Neural cell (in vitro differentiated cells): ENCODE data around the gene SCNN1G. TPM values are rescaled to one million over a fixed set of nuclear protein-coding genes. Genes with fewer than 3 reads are reported as not detected.

Experiments used
- H2AFZ ChIP-seq: fragments of 200-600, 300-800 bp; sonication (generic), shearing (Covaris generic); 2 replicates; pipeline ENCODE4 v1.6.0; 2014; ENCODE audit warnings: low read depth, mild to moderate bottlenecking, antibody characterized with exemption, low read length, moderate library complexity
- H3F3A ChIP-seq: fragments of 200-600 bp; shearing (Covaris generic); 2 replicates; pipeline ENCODE4 v1.6.1; 2016; ENCODE audit warnings: mild to moderate bottlenecking, moderate library complexity, mixed read lengths, antibody characterized with exemption, low read length; ENCODE audit not compliant: insufficient read depth, poor library complexity, severe bottlenecking
- H3K27ac ChIP-seq: fragments of 200-600, 300-800 bp; sonication (generic), shearing (Covaris generic); 2 replicates; pipeline ENCODE4 v1.5.1; 2014; ENCODE audit warnings: mild to moderate bottlenecking, low read length, moderate library complexity
- H3K27me3 ChIP-seq: fragments of 300-800, 200-600 bp; sonication (generic), shearing (Covaris generic); 2 replicates; pipeline ENCODE4 v1.6.0; 2014; ENCODE audit warnings: mild to moderate bottlenecking, low read depth, low read length, moderate library complexity; ENCODE audit not compliant: insufficient read depth
- H3K36me3 ChIP-seq: fragments of 300-800, 200-600 bp; sonication (generic), shearing (Covaris generic); 2 replicates; pipeline ENCODE4 v1.5.1; 2014; ENCODE audit warnings: mild to moderate bottlenecking, antibody characterized with exemption, low read length, moderate library complexity; ENCODE audit not compliant: insufficient read depth
- H3K4me2 ChIP-seq: fragments of 300-800, 200-600 bp; sonication (generic), shearing (Covaris generic); 2 replicates; pipeline ENCODE4 v1.6.0; 2014; ENCODE audit warnings: mild to moderate bottlenecking, low read length
- H3K4me3 ChIP-seq: fragments of 300-800, 200-600 bp; sonication (generic), shearing (Covaris generic); 2 replicates; pipeline ENCODE4 v1.5.1; 2014; ENCODE audit warnings: mild to moderate bottlenecking, low read length, moderate library complexity
- H3K79me2 ChIP-seq: fragments of 200-600 bp; shearing (Covaris generic); replicated peaks from 2 replicates; pipeline ENCODE4 v1.6.0; 2014; ENCODE audit warnings: mild to moderate bottlenecking, low read length, moderate library complexity; ENCODE audit not compliant: insufficient read depth
- H3K9ac ChIP-seq: fragments of 300-800, 200-600 bp; sonication (generic), shearing (Covaris generic); 2 replicates; pipeline ENCODE4 v1.6.1; 2016; ENCODE audit warnings: mild to moderate bottlenecking, low read length, mixed read lengths
- H3K9me2 ChIP-seq: fragments of 200-600 bp; shearing (Covaris generic); 2 replicates; pipeline ENCODE4 v1.6.1; 2016; ENCODE audit warnings: mild to moderate bottlenecking, low read length, mixed read lengths; ENCODE audit not compliant: insufficient read depth
- H3K9me3 ChIP-seq: fragments of 200-600, 300-800 bp; sonication (generic), shearing (Covaris generic); 2 replicates; pipeline ENCODE4 v1.6.1; 2016; ENCODE audit warnings: mild to moderate bottlenecking, mixed run types, low read length, moderate library complexity, mixed read lengths
- H4K20me1 ChIP-seq: fragments of 200-600 bp; shearing (Covaris generic); 2 replicates; pipeline ENCODE4 v1.6.1; 2016; ENCODE audit warnings: mild to moderate bottlenecking, mixed run types; ENCODE audit not compliant: insufficient read depth
- EP300 ChIP-seq: fragments of 450-650 bp; conservative IDR thresholded peaks from 2 replicates; pipeline ENCODE4 v1.6.1; 2014; ENCODE audit warnings: antibody characterized with exemption, mild to moderate bottlenecking, moderate library complexity; ENCODE audit not compliant: poor library complexity, severe bottlenecking
- EZH2 ChIP-seq: fragments of 200-600, 300-800 bp; shearing (Covaris generic), sonication (generic); IDR thresholded peaks from 2 replicates; pipeline ENCODE4 v1.6.1; 2014; ENCODE audit warnings: antibody characterized with exemption, low read length, borderline replicate concordance, mild to moderate bottlenecking; ENCODE audit not compliant: insufficient read depth, poor library complexity, severe bottlenecking
- MXI1 ChIP-seq: fragments of 450-650 bp; conservative IDR thresholded peaks from 2 replicates; pipeline ENCODE4 v1.6.1; 2014; ENCODE audit warnings: antibody characterized with exemption, mild to moderate bottlenecking; ENCODE audit not compliant: poor library complexity, severe bottlenecking
- POLR2AphosphoS5 ChIP-seq: IDR thresholded peaks from 2 replicates; pipeline ENCODE4 v1.6.1; 2012
- RAD21 ChIP-seq: fragments of 450-650 bp; conservative IDR thresholded peaks from 2 replicates; pipeline ENCODE4 v1.6.1; 2014; ENCODE audit warnings: antibody characterized with exemption, mild to moderate bottlenecking, moderate library complexity
- REST ChIP-seq: IDR thresholded peaks from 2 replicates; pipeline ENCODE4 v1.6.1; 2012; ENCODE audit warnings: borderline replicate concordance
- SMC3 ChIP-seq: fragments of 450-650 bp; conservative IDR thresholded peaks from 2 replicates; pipeline ENCODE4 v1.6.1; 2014; ENCODE audit warnings: antibody characterized with exemption, mild to moderate bottlenecking, moderate library complexity; ENCODE audit not compliant: poor library complexity
- TAF1 ChIP-seq: IDR thresholded peaks from 2 replicates; pipeline ENCODE4 v1.6.1; 2012; ENCODE audit warnings: low read depth
- polyA plus RNA-seq: library from polyadenylated mRNA; depleted of rRNA; stranded (reverse); fragments of >200 nt; gene quantifications from 2 replicates; pipeline ENCODE4 v1.2.3, GENCODE V29; 2014
- TF ChIP-seq, protein P1 (sequence below): fragments of 450-650 bp; IDR thresholded peaks from 2 replicates; pipeline ENCODE4 v1.5.1; 2014; ENCODE audit warnings: antibody characterized with exemption, mild to moderate bottlenecking, moderate library complexity; ENCODE audit not compliant: poor library complexity, severe bottlenecking

SCNN1G gene
- polyA plus RNA-seq, 1 donor from 2014 or later: not detected

DNA sequence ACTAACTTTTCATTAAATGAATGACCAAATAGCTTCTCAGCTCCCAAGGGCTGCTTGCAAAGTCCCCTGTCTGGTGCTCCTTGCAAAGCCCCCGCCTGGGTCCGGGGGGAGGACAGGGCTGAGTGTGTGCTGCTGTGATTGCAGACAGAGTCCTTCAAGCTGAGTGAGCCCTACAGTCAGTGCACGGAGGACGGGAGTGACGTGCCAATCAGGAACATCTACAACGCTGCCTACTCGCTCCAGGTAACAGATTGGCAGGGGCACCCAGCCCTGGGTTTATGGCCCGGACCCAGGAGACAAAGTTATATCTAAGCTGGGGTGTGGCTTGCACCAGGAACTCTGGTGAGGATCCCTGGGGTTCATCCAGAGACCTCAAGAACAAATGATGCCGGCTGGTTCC, 27.1 kb downstream of the SCNN1G start:
- Histone ChIP-seq H3K4me3 (no peak overlapping the region), H3K4me2 (no peak overlapping the region), H3K79me2 (no peaks in the 10 kb centered on the region), H3K27me3 (no peaks in the 10 kb centered on the region), H4K20me1 (no peaks in the 10 kb centered on the region), H2AFZ (no peak overlapping the region), H3K27ac (no peak overlapping the region), H3F3A (no peaks in the 10 kb centered on the region), H3K9me2 (no peaks in the 10 kb centered on the region), H3K36me3 (no peaks in the 10 kb centered on the region), H3K9ac (no peak overlapping the region), H3K9me3 (no peaks in the 10 kb centered on the region)
- TF ChIP-seq POLR2AphosphoS5: no peak
- no peak for TF ChIP-seq TAF1
- TF ChIP-seq SMC3: no peak
- no peak for TF ChIP-seq RAD21
- no peak for TF ChIP-seq EZH2
- no peak for TF ChIP-seq MXI1
- TF ChIP-seq REST: no peak
- TF ChIP-seq EP300: no peak
- TF ChIP-seq, protein P1, sequence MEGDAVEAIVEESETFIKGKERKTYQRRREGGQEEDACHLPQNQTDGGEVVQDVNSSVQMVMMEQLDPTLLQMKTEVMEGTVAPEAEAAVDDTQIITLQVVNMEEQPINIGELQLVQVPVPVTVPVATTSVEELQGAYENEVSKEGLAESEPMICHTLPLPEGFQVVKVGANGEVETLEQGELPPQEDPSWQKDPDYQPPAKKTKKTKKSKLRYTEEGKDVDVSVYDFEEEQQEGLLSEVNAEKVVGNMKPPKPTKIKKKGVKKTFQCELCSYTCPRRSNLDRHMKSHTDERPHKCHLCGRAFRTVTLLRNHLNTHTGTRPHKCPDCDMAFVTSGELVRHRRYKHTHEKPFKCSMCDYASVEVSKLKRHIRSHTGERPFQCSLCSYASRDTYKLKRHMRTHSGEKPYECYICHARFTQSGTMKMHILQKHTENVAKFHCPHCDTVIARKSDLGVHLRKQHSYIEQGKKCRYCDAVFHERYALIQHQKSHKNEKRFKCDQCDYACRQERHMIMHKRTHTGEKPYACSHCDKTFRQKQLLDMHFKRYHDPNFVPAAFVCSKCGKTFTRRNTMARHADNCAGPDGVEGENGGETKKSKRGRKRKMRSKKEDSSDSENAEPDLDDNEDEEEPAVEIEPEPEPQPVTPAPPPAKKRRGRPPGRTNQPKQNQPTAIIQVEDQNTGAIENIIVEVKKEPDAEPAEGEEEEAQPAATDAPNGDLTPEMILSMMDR: no peak

DNA sequence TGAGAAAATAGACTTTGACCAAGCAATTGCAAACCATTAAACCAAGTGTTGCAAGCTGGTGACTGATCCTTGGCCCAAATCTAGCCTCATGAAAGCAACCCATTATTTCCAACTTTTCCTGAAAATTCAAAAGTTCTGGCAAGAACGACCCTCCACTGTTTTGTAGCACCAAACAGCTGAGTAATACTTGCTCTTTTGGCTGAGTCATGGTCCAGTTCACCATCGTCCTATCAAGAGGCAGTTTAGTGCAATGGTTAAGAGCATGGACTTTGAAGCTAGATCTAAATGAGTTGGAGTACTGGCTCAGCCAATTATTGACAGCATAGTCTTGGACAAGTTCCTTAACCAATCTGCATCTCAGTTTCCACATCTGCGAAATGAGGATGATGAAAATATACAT, 31.3 kb downstream of the SCNN1G start:
- no peaks in the 10 kb centered on the region for H3F3A ChIP-seq
- H2AFZ ChIP-seq: no peak overlapping the region
- no peak overlapping the region for H3K4me2 ChIP-seq
- TF ChIP-seq RAD21: no peak
- TF ChIP-seq TAF1: no peak
- no peak for TF ChIP-seq EZH2
- TF ChIP-seq MXI1: no peak
- no peak for TF ChIP-seq POLR2AphosphoS5
- H3K27me3 ChIP-seq: no peaks in the 10 kb centered on the region
- no peaks in the 10 kb centered on the region for H3K36me3 ChIP-seq
- H3K9me2 ChIP-seq: no peaks in the 10 kb centered on the region
- no peak overlapping the region for H3K4me3 ChIP-seq
- no peak overlapping the region for H3K9ac ChIP-seq
- H3K9me3 ChIP-seq: no peaks in the 10 kb centered on the region
- H4K20me1 ChIP-seq: no peaks in the 10 kb centered on the region
- no peaks in the 10 kb centered on the region for H3K79me2 ChIP-seq
- no peak overlapping the region for H3K27ac ChIP-seq

DNA sequence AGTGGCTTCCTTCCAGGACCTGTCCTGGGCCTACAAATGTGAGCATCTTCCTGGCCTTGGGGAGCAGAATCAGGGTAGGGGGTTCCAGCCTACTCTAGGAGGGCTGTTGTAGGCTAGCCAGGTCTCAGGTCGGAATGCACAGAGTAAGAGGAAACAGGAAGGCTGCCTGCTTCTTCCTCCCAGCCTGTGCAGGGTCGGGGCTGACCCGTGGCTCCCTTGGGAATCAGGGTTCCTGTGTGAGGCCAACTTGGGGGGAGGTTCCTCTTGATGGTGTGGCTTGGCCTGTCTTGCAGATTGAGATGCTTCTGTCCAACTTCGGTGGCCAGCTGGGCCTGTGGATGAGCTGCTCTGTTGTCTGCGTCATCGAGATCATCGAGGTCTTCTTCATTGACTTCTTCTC, 32.3 kb downstream of the SCNN1G start:
- TF ChIP-seq POLR2AphosphoS5 (no peak), MXI1 (no peak), EZH2 (no peak), RAD21 (no peak), SMC3 (no peak), TAF1 (no peak), REST (no peak), EP300 (no peak)
- TF ChIP-seq, protein P1: no peak
- no peaks in the 10 kb centered on the region for H3F3A ChIP-seq
- no peaks in the 10 kb centered on the region for H3K27me3 ChIP-seq
- H3K36me3 ChIP-seq: no peaks in the 10 kb centered on the region
- H3K27ac ChIP-seq: no peak overlapping the region
- H3K9me2 ChIP-seq: no peaks in the 10 kb centered on the region
- no peak overlapping the region for H3K4me3 ChIP-seq
- H3K4me2 ChIP-seq: no peak overlapping the region
- H2AFZ ChIP-seq: no peak overlapping the region
- no peaks in the 10 kb centered on the region for H3K79me2 ChIP-seq
- no peaks in the 10 kb centered on the region for H4K20me1 ChIP-seq
- no peak overlapping the region for H3K9ac ChIP-seq
- no peaks in the 10 kb centered on the region for H3K9me3 ChIP-seq
